ENCODE measurements around the gene MAP3K15.

The MAP3K15 gene

GRCh38 chrX:19540076-19540475, 24.8 kb upstream of the MAP3K15 start:
- DNase-seq (ENCODE audit: low read depth): no peak
- H3K4me3 ChIP-seq (replicated peaks; ENCODE audit: low read depth, low read length): no peak overlapping the region
- TF ChIP-seq CTCF (IDR thresholded peaks at IDR 0.05; ENCODE audit: low read length, missing control alignments): no peak

GRCh38 chrX:19539665-19540064, 24.4 kb upstream of the MAP3K15 start:
- TF ChIP-seq CTCF (IDR thresholded peaks at IDR 0.05; ENCODE audit: low read length, missing control alignments): no peak
- DNase-seq (ENCODE audit: low read depth): no peak
- H3K4me3 ChIP-seq (replicated peaks; ENCODE audit: low read depth, low read length): no peak overlapping the region

GRCh38 chrX:19535476-19535875, 20.2 kb upstream of the MAP3K15 start:
- no peak overlapping the region for H3K4me3 ChIP-seq (replicated peaks; ENCODE audit: low read depth, low read length)
- peak; percentile 46 for DNase-seq (ENCODE audit: low read depth)
- TF ChIP-seq CTCF (IDR thresholded peaks at IDR 0.05; ENCODE audit: low read length, missing control alignments): peak; percentile 45

- TF ChIP-seq CTCF (IDR thresholded peaks at IDR 0.05; ENCODE audit: low read length, missing control alignments): no peak
- H3K4me3 ChIP-seq (replicated peaks; ENCODE audit: low read depth, low read length): no peak overlapping the region
- DNase-seq (ENCODE audit: low read depth): no peak
Measured at GRCh38 chrX:19532709-19533108, 17.4 kb upstream of the MAP3K15 start.

GRCh38 chrX:19517965-19518364, 2.7 kb upstream of the MAP3K15 start:
- no peak for DNase-seq (ENCODE audit: low read depth)
- no peak overlapping the region for H3K4me3 ChIP-seq (replicated peaks; ENCODE audit: low read depth, low read length)
- TF ChIP-seq CTCF (IDR thresholded peaks at IDR 0.05; ENCODE audit: low read length, missing control alignments): no peak

GRCh38 chrX:19515615-19516105, 352 bp upstream of the MAP3K15 start:
- no peak for DNase-seq (ENCODE audit: low read depth)

More at GRCh38 chrX:19515615-19516105, 352 bp upstream of the MAP3K15 start:
- H3K4me3 ChIP-seq (replicated peaks; ENCODE audit: low read depth, low read length): no peak overlapping the region
- TF ChIP-seq CTCF (IDR thresholded peaks at IDR 0.05; ENCODE audit: low read length, missing control alignments): no peak

Measured in fibroblast of pulmonary artery (primary cell).